ENCODE measurements around the gene OR52N5.

GRCh38 chr11:5796541-5796940, 13.4 kb upstream of the OR52N5 start:
- TF ChIP-seq, protein P1, sequence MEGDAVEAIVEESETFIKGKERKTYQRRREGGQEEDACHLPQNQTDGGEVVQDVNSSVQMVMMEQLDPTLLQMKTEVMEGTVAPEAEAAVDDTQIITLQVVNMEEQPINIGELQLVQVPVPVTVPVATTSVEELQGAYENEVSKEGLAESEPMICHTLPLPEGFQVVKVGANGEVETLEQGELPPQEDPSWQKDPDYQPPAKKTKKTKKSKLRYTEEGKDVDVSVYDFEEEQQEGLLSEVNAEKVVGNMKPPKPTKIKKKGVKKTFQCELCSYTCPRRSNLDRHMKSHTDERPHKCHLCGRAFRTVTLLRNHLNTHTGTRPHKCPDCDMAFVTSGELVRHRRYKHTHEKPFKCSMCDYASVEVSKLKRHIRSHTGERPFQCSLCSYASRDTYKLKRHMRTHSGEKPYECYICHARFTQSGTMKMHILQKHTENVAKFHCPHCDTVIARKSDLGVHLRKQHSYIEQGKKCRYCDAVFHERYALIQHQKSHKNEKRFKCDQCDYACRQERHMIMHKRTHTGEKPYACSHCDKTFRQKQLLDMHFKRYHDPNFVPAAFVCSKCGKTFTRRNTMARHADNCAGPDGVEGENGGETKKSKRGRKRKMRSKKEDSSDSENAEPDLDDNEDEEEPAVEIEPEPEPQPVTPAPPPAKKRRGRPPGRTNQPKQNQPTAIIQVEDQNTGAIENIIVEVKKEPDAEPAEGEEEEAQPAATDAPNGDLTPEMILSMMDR (IDR thresholded peaks at IDR 0.05) = no peak
- no peak for TF ChIP-seq RELA (CRISPR knock-in tag; IDR thresholded peaks at IDR 0.05; ENCODE audit: borderline replicate concordance)
- no peak for TF ChIP-seq ETV6 (CRISPR knock-in tag; IDR thresholded peaks at IDR 0.05)
- no peak for TF ChIP-seq ATF2 (CRISPR knock-in tag; IDR thresholded peaks at IDR 0.05; ENCODE audit: borderline replicate concordance, low read depth)
- TF ChIP-seq NR1H2 (CRISPR knock-in tag; IDR thresholded peaks at IDR 0.05) = no peak
- no peak for TF ChIP-seq CREB1 (CRISPR knock-in tag; IDR thresholded peaks at IDR 0.05)
- TF ChIP-seq FOXJ3 (CRISPR knock-in tag; IDR thresholded peaks at IDR 0.05; ENCODE audit: borderline replicate concordance) = no peak
- TF ChIP-seq ESRRA (CRISPR knock-in tag; IDR thresholded peaks at IDR 0.05; ENCODE audit: borderline replicate concordance) = no peak
- TF ChIP-seq, protein P2, sequence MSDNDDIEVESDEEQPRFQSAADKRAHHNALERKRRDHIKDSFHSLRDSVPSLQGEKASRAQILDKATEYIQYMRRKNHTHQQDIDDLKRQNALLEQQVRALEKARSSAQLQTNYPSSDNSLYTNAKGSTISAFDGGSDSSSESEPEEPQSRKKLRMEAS (CRISPR knock-in tag; IDR thresholded peaks at IDR 0.05) = no peak
- no peak for TF ChIP-seq NR2C2 (CRISPR knock-in tag; IDR thresholded peaks at IDR 0.05)

Data from WTC11 (cell line).